ENCODE results near the gene BRI3. TPM values are rescaled to one million over a fixed set of nuclear protein-coding genes. Genes with fewer than 3 reads are reported as not detected.
A peak's percentile ranks its signal among the peaks of the same experiment; 100 is the strongest.

The BRI3 gene
- total and polyA plus RNA-seq, 9 of the 15 experiments (the other 6 are each of a cell fraction or from before 2014, with no cell fraction given), result 4.3 to 57.4 (median 18.6) TPM

GRCh38 chr7:98251601-98252424, 29.7 kb upstream of the BRI3 start, which contains the start of gene TECPR1 (continued):
- TF ChIP-seq HDAC1 (IDR thresholded peaks at IDR 0.05) (peak in 1 of 2 experiments; percentile 73; a peak in 1 of 4 replicates), NR2C2 (CRISPR knock-in tag; IDR thresholded peaks at IDR 0.05) (peak; percentile 89), NR2C2 (tag; IDR thresholded peaks at IDR 0.05) (peak; percentile 97), SP2 (IDR thresholded peaks at IDR 0.05; ENCODE audit: extremely low read depth, low read depth, low read length, poor library complexity, severe bottlenecking) (peak; percentile 53), ZNF280B (CRISPR knock-in tag; IDR thresholded peaks at IDR 0.05) (no peak), ZBTB12 (CRISPR knock-in tag; IDR thresholded peaks at IDR 0.05) (peak; percentile 58), ZNF395 (CRISPR knock-in tag; IDR thresholded peaks at IDR 0.05) (peak; percentile 60; the same call in 1 of the 2 replicates), PHF8 (IDR thresholded peaks at IDR 0.05; ENCODE audit: borderline replicate concordance, low read length) (peak; percentile 48; the same call in 1 of the 2 replicates), HMG20A (CRISPR knock-in tag; conservative IDR thresholded peaks at IDR 0.05) (no peak), NR2C1 (IDR thresholded peaks at IDR 0.05) (peak; percentile 90), NR2C1 (tag; IDR thresholded peaks at IDR 0.05) (peak; percentile 76), KLF13 (tag; IDR thresholded peaks at IDR 0.05; ENCODE audit: borderline replicate concordance, low read depth) (no peak), RBBP5 (IDR thresholded peaks at IDR 0.05; ENCODE audit: borderline replicate concordance, insufficient read depth, low read length, poor library complexity, severe bottlenecking) (peak; percentile 67), L3MBTL2 (IDR thresholded peaks at IDR 0.05) (peak; percentile 67; the same call in 1 of the 2 replicates), PML (IDR thresholded peaks at IDR 0.05; ENCODE audit: low read length) (no peak)
